Measurements from ENCODE around the gene PRDX2. TPM values are rescaled to one million over a fixed set of nuclear protein-coding genes. Genes with fewer than 3 reads are reported as not detected.

Gene PRDX2
- total and polyA plus RNA-seq, 5 donors from 2014 or later: 74.0 to 380 (median 338) TPM

GRCh38 chr19:12748489-12748888 lies 53.1 kb downstream of the PRDX2 start:
- Histone ChIP-seq H3K27ac (ENCODE audit: insufficient read depth, low read length, poor library complexity, severe bottlenecking) (no peak overlapping the region), H3K9me3 (ENCODE audit: control insufficient read depth in 2 of 2, low read length in 2 of 2) (peaks cover 0 to 8% of the 10 kb centered on the region in 2 experiments), H3K27me3 (ENCODE audit: control insufficient read depth, insufficient read depth, low read length) (no peaks in the 10 kb centered on the region), H3K4me1 (ENCODE audit: control insufficient read depth, insufficient read depth, low read length, poor library complexity, severe bottlenecking) (no peaks in the 10 kb centered on the region), H3K4me3 (ENCODE audit: low read depth, low read length) (no peak overlapping the region), H3K36me3 (ENCODE audit: control insufficient read depth, insufficient read depth, low read length) (peaks cover 18% of the 10 kb centered on the region)
- Mint-ChIP-seq H3K4me3 (no peak overlapping the region), H3K9me3 (peaks cover 0 to 5% (median 0%) of the 10 kb centered on the region in 7 donors), H3K27me3 (peaks cover 3% of the 10 kb centered on the region), H3K27ac (no peak overlapping the region), H3K36me3 (peaks cover 16% of the 10 kb centered on the region), H3K4me1 (peaks cover 0 to 5% (median 2%) of the 10 kb centered on the region in 4 donors)
- DNase-seq: no peak
- no peak for ATAC-seq (ENCODE audit: low read depth in 2 of 2)

Other genes starting within 250 kb of the PRDX2 start
- gene ZNF490, start 191.0 kb downstream of the PRDX2 start, total RNA-seq: 11.3 TPM
- gene ZNF490, start 191.0 kb downstream of the PRDX2 start, polyA plus RNA-seq: 1 to 10 TPM; 4.7 to 8.4 (median 5.7) TPM
- 65.1 TPM for gene ZNF791, start 190.9 kb downstream of the PRDX2 start, total RNA-seq
- 10 to 100 TPM in 3 of 4 donors, 1 to 10 TPM in 1; 9.6 to 14.0 (median 12.2) TPM for gene ZNF791, start 190.9 kb downstream of the PRDX2 start, polyA plus RNA-seq
- gene MAN2B1, start 135.1 kb downstream of the PRDX2 start, total RNA-seq: 147 TPM
- gene MAN2B1, start 135.1 kb downstream of the PRDX2 start, polyA plus RNA-seq: 10 to 100 TPM; 46.3 to 58.6 (median 49.3) TPM
- gene WDR83, start 135.0 kb downstream of the PRDX2 start, total RNA-seq: 13.0 TPM
- 10 to 100 TPM; 10.6 to 18.5 (median 12.9) TPM for gene WDR83, start 135.0 kb downstream of the PRDX2 start, polyA plus RNA-seq
- 122 TPM for gene DHPS, start 119.9 kb downstream of the PRDX2 start, total RNA-seq
- gene DHPS, start 119.9 kb downstream of the PRDX2 start, polyA plus RNA-seq: 100 to 1,000 TPM in 1 of 4 donors, 10 to 100 TPM in 3; 78.5 to 105 (median 96.8) TPM
- gene GNG14, start 113.8 kb downstream of the PRDX2 start, total RNA-seq: not detected
- gene GNG14, start 113.8 kb downstream of the PRDX2 start, polyA plus RNA-seq: not detected
- 1.7 TPM for gene FBXW9, start 105.2 kb downstream of the PRDX2 start, total RNA-seq
- 1 to 10 TPM; 5.0 to 8.1 (median 6.6) TPM for gene FBXW9, start 105.2 kb downstream of the PRDX2 start, polyA plus RNA-seq
- gene TNPO2, start 77.9 kb downstream of the PRDX2 start, total RNA-seq: 42.9 TPM
- gene TNPO2, start 77.9 kb downstream of the PRDX2 start, polyA plus RNA-seq: 1 to 10 TPM; 1.7 to 3.1 (median 2.0) TPM
- gene TRIR, start 67.1 kb downstream of the PRDX2 start, total RNA-seq: 197 TPM
- 100 to 1,000 TPM; 238 to 323 (median 261) TPM for gene TRIR, start 67.1 kb downstream of the PRDX2 start, polyA plus RNA-seq
- gene GET3, start 64.3 kb downstream of the PRDX2 start, total RNA-seq: 37.9 TPM
- gene GET3, start 64.3 kb downstream of the PRDX2 start, polyA plus RNA-seq: 10 to 100 TPM; 68.0 to 91.2 (median 81.9) TPM
- gene BEST2, start 50.0 kb downstream of the PRDX2 start, total RNA-seq: not detected
- not detected for gene BEST2, start 50.0 kb downstream of the PRDX2 start, polyA plus RNA-seq
- 16.9 TPM for gene HOOK2, start 26.2 kb downstream of the PRDX2 start, total RNA-seq
- gene HOOK2, start 26.2 kb downstream of the PRDX2 start, polyA plus RNA-seq: 1 to 10 TPM in 3 of 4 donors, under 1 TPM in 1; 0.24 to 1.9 (median 1.6) TPM
- 2,802 TPM for gene JUNB, start 10.3 kb downstream of the PRDX2 start, total RNA-seq
- gene JUNB, start 10.3 kb downstream of the PRDX2 start, polyA plus RNA-seq: 100 to 1,000 TPM; 582 to 986 (median 765) TPM
- 2.8 TPM for gene THSD8, start 269 bp upstream of the PRDX2 start, total RNA-seq
- 10 to 100 TPM in 1 of 4 donors, 1 to 10 TPM in 1, under 1 TPM in 1, not detected in 1; 0.66 to 13.9 (median 4.8) TPM for gene THSD8, start 269 bp upstream of the PRDX2 start, polyA plus RNA-seq
- 4.7 TPM for gene RNASEH2A, start 4.8 kb upstream of the PRDX2 start, total RNA-seq
- gene RNASEH2A, start 4.8 kb upstream of the PRDX2 start, polyA plus RNA-seq: 10 to 100 TPM; 18.7 to 27.5 (median 23.4) TPM
- gene RTBDN, start 32.8 kb upstream of the PRDX2 start, total RNA-seq: not detected
- gene RTBDN, start 32.8 kb upstream of the PRDX2 start, polyA plus RNA-seq: not detected
- gene MAST1, start 36.7 kb upstream of the PRDX2 start, total RNA-seq: 0.94 TPM
- 1 to 10 TPM in 1 of 4 donors, under 1 TPM in 2, not detected in 1; 0.05 to 1.8 (median 0.52) TPM for gene MAST1, start 36.7 kb upstream of the PRDX2 start, polyA plus RNA-seq
- gene DNASE2, start 79.6 kb upstream of the PRDX2 start, total RNA-seq: 20.2 TPM
- 10 to 100 TPM; 54.4 to 72.1 (median 63.6) TPM for gene DNASE2, start 79.6 kb upstream of the PRDX2 start, polyA plus RNA-seq
- not detected for gene KLF1, start 85.4 kb upstream of the PRDX2 start, total RNA-seq
- gene KLF1, start 85.4 kb upstream of the PRDX2 start, polyA plus RNA-seq: under 1 TPM in 1 of 4 donors, not detected in 3; 0.23 TPM
- gene GCDH, start 89.4 kb upstream of the PRDX2 start, total RNA-seq: 40.0 TPM
- gene GCDH, start 89.4 kb upstream of the PRDX2 start, polyA plus RNA-seq: 10 to 100 TPM; 15.1 to 17.6 (median 16.1) TPM
- 0.54 TPM for gene SYCE2, start 117.5 kb upstream of the PRDX2 start, total RNA-seq
- under 1 TPM in 1 of 4 donors, not detected in 3; 0.14 TPM for gene SYCE2, start 117.5 kb upstream of the PRDX2 start, polyA plus RNA-seq
- 28.9 TPM for gene FARSA, start 131.9 kb upstream of the PRDX2 start, total RNA-seq
- 10 to 100 TPM; 52.2 to 74.0 (median 62.6) TPM for gene FARSA, start 131.9 kb upstream of the PRDX2 start, polyA plus RNA-seq
- gene CALR, start 136.8 kb upstream of the PRDX2 start, total RNA-seq: 484 TPM
- 100 to 1,000 TPM; 113 to 172 (median 149) TPM for gene CALR, start 136.8 kb upstream of the PRDX2 start, polyA plus RNA-seq
- gene RAD23A, start 144.1 kb upstream of the PRDX2 start, total RNA-seq: 80.9 TPM
- gene RAD23A, start 144.1 kb upstream of the PRDX2 start, polyA plus RNA-seq: 10 to 100 TPM; 73.8 to 85.0 (median 78.1) TPM
- gene GADD45GIP1, start 155.4 kb upstream of the PRDX2 start, total RNA-seq: 7.4 TPM
- gene GADD45GIP1, start 155.4 kb upstream of the PRDX2 start, polyA plus RNA-seq: 10 to 100 TPM; 57.2 to 71.9 (median 66.6) TPM
- not detected for gene DAND5, start 167.8 kb upstream of the PRDX2 start, total RNA-seq
- not detected for gene DAND5, start 167.8 kb upstream of the PRDX2 start, polyA plus RNA-seq
- 1.2 TPM for gene NFIX, start 193.7 kb upstream of the PRDX2 start, total RNA-seq
- gene NFIX, start 193.7 kb upstream of the PRDX2 start, polyA plus RNA-seq: under 1 TPM in 1 of 4 donors, not detected in 3; 0.15 TPM